Measurements from ENCODE around the gene SLCO2A1.
"Not testable (repeated sequence)": the region's sequence is repeated elsewhere in the genome, so short reads cannot be mapped to it uniquely, and the experiment has no call there.

Gene SLCO2A1

GRCh38 chr3:134074790-134075567 is 45.3 kb upstream of the SLCO2A1 start:
- no peak for TF ChIP-seq CTCF (IDR thresholded peaks at IDR 0.05; ENCODE audit: low read depth, low read length, missing control alignments)
- no peak overlapping the region for H3K4me3 ChIP-seq (ENCODE audit: low read depth, low read length)
- DNase-seq (ENCODE audit: low read depth) = no peak

- no peak for DNase-seq (ENCODE audit: low read depth)
- H3K4me3 ChIP-seq (ENCODE audit: low read depth, low read length) = no peak overlapping the region
- TF ChIP-seq CTCF (IDR thresholded peaks at IDR 0.05; ENCODE audit: low read depth, low read length, missing control alignments) = no peak
Measured at GRCh38 chr3:134074001-134074789, 44.5 kb upstream of the SLCO2A1 start.

GRCh38 chr3:134073583-134073945 is 43.8 kb upstream of the SLCO2A1 start:
- no peak overlapping the region for H3K4me3 ChIP-seq (ENCODE audit: low read depth, low read length)
- DNase-seq (ENCODE audit: low read depth) = no peak
- TF ChIP-seq CTCF (IDR thresholded peaks at IDR 0.05; ENCODE audit: low read depth, low read length, missing control alignments) = no peak

GRCh38 chr3:134072881-134073582 is 43.3 kb upstream of the SLCO2A1 start:
- no peak for TF ChIP-seq CTCF (IDR thresholded peaks at IDR 0.05; ENCODE audit: low read depth, low read length, missing control alignments)
- DNase-seq (ENCODE audit: low read depth) = no peak
- no peak overlapping the region for H3K4me3 ChIP-seq (ENCODE audit: low read depth, low read length)

- DNase-seq (ENCODE audit: low read depth); H3K4me3 ChIP-seq (ENCODE audit: low read depth, low read length): not testable (repeated sequence)
Measured at GRCh38 chr3:134070281-134070680, 40.6 kb upstream of the SLCO2A1 start.

- no peak for TF ChIP-seq CTCF (IDR thresholded peaks at IDR 0.05; ENCODE audit: low read depth, low read length, missing control alignments)
- no peak for DNase-seq (ENCODE audit: low read depth)
- no peak overlapping the region for H3K4me3 ChIP-seq (ENCODE audit: low read depth, low read length)
Measured at GRCh38 chr3:134068429-134068828, 38.7 kb upstream of the SLCO2A1 start.

GRCh38 chr3:134067531-134068161 is 37.9 kb upstream of the SLCO2A1 start:
- H3K4me3 ChIP-seq (ENCODE audit: low read depth, low read length) = no peak overlapping the region
- no peak for TF ChIP-seq CTCF (IDR thresholded peaks at IDR 0.05; ENCODE audit: low read depth, low read length, missing control alignments)
- no peak for DNase-seq (ENCODE audit: low read depth)

All from GM12864 (cell line).